ACHN (cell line): ENCODE data around the gene PAM.

Source experiments
- DNase-seq: peaks from one replicate; pipeline ENCODE4 v3.0.0-alpha.2; 2015
- in situ Hi-C: cut with HindIII; loops from 2 replicates; pipeline ENCODE4 v1.10.0; 2017; ENCODE audit warnings: low sequenced_read_pairs, low pct_ligation_motif_present, low pct_unique_long_range_greater_than_20kb

PAM gene

DNA sequence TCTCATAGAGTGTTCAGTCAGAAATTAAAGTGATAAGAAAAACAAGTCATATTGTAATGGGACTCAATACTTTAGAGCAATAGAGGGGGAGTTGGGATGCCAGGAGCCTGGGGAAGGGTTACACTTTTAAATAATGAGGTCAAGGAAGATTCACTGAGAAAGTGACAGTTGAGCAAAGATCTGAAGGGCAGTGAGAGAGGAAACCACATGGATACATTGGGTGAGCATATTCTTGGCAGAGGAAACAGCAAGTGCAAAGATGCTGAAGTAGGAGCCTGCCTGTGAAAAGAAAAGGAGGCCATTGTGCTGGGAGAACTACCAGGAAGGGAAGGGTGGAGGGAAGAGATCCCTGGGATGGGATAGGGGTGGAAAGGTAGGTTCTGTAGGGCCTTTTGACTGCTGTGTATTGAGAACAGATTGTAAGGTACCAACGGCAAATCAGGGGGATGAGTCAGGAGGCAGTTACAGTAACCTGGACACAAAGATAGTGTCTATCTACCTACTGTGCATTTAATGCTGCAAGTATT, 79.4 kb downstream of the PAM start:
- in situ Hi-C loops: no loop called here
- no peak for DNase-seq

DNA sequence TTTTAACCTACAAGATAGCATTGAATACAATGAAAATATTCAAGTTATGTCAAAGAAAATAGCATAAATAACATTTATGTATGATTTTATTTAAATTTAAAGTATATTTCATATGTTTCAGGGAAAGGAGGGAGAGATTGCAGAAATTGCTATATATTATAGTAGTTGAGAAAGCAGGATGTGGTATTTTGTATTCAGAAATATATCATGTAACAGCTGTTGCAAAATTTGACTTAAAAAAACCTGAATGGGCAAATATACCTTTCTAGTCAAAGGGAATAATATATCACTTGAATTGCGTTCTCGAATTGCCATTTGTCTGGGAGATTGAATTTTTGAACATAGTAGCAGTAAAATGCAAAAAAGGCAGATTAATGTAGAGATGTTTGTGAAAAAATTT, 80.6 kb downstream of the PAM start:
- in situ Hi-C loops: no loop called here
- DNase-seq: no peak

DNA sequence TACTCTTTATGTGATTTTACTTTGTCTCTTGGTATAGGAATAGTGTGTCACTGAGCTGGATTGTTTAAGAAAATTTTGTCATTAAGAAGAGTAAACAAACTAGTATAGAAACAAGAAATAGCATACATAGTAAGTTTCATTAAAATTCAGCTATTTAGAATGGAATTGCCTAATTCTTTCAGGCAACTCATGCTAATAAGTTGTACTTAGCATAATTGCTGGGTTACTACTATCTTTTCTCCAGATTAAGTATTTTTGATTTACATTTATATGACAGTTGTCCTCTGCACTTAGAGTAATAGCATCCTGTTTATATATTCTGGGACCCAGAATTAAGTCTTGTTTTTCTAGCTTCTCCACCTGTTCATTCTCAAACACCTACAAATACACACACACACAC, 85.9 kb downstream of the PAM start:
- in situ Hi-C loops: no loop called here
- DNase-seq: no peak

DNA sequence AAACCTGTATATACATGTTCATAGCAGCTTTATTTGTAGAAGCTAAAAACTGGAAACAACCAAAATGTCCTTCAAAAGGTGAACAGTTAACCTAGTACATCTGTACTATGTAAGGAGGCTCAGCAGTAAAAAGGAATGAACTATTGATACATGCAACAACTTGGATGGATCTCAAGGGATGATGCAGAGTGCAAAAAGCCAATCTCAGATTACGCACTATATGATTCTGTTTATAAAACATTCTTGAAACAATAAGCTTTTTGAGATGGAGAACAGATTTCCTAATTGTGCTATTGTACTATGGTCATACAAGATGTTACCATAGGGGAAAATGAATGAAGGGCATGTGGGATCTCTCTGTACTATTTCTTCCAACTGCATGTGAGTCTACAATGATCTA, 88.9 kb downstream of the PAM start:
- DNase-seq: no peak
- in situ Hi-C loops: no loop called here

DNA sequence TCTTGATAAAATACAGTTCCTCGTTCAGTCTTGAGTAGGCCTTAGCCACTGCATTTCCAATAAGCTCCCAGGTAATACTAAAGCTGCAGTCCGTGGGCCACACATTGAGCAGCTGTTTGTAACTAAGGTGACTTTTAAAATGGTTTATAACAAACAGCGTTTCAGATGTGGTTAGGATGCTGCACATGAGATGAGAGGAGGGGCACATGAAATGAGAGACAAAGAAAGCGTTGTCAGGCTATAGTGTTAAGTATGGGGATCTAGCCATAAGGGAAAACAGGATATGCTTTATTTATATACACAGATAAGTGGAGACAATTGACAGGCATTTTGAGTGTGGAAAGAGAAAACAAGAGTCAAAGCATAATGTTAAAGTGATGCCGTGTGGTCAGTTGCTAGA, 89.9 kb downstream of the PAM start:
- no peak for DNase-seq
- in situ Hi-C loops: no loop called here

DNA sequence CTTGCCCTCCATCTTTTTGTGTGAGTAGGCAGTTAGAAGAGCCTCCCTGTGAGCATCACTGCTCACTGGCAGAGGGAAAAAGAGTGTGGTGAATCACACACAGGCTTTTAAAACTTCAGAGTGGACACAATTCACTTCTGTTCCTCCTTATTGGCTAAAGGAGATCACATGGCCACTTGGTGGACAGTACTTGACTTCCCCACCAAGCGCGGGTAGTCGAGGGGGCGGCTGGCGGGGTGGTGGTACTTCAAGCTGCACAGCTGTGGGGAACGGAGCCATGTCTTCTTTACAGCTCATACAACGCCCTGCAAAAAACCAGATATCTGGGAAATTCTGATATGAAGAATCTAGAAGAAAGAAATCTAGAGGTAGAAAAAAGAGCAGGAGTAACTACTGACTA, 95.4 kb downstream of the PAM start:
- in situ Hi-C loops: no loop called here
- no peak for DNase-seq

DNA sequence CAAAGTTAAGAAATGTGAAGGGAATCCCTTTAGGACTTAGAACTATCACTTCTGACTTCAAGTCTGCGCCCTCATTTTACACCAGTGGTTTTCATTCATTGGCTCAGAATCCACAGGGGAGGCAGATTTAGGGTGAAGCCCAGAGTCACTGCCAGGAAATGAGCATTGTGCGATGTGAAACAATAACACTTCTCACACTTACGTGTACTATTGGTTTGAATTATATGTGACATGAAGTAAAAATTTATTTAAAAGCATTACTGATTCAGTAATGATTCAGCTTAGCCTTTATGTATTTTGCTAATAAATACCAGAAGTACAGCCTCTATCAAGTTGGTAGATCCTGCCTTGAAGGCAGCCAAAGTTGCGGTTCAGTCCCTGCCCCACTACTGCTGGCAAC, 98.6 kb downstream of the PAM start:
- no peak for DNase-seq
- in situ Hi-C loops: no loop called here

DNA sequence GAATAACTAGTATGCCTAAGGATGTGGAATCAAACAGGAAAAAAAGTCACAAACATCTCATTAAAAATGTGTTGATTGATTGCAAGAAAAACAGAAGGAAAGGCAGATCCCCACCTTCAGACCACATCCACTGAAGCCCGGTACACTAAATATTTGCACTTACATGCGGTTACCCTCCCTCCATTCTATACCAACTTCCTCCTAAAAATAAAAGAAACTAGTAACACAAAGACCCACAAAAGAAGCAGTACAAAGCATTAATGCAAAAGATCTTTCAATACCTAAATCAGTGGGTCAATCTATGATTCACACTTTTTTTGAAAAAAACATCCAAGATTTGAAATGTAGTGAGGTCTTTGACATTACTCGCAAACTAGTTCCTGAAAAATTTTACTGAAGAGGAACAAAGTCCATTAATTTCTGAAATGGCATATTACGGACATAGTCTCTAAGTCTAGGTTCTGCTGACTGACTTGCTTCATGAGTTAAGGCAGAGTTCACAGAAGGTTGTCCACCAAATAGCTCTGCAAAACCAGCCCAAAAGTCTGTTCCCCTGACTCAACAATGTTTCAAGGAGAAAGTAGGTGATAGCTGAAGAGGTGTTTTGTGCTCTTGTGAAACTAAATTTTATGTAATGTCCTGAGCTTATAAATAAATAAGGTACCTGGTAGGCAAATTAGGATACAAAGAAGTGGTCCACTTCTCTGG, 100.7 kb downstream of the PAM start:
- DNase-seq: no peak
- in situ Hi-C loops: no loop called here

DNA sequence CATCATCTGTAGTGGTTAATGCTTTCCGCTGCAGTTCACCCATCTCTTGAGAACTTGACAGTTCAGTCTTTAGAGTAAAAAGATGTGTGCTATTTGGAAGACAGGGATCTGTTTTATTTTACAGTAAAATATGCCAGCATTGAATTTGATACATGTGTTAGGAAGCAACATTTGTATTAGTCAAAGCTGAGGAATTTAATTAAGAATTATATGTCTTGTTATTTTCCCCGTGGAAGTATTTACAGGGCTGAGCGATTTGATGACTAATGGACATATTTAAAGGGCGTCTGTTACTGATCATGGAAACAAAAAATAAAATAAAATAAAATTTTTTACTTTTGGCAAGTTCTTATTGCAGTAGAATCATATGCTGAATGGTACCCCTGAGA, 101.3 kb downstream of the PAM start:
- DNase-seq: peak; percentile 13
- in situ Hi-C loops: no loop called here

DNA sequence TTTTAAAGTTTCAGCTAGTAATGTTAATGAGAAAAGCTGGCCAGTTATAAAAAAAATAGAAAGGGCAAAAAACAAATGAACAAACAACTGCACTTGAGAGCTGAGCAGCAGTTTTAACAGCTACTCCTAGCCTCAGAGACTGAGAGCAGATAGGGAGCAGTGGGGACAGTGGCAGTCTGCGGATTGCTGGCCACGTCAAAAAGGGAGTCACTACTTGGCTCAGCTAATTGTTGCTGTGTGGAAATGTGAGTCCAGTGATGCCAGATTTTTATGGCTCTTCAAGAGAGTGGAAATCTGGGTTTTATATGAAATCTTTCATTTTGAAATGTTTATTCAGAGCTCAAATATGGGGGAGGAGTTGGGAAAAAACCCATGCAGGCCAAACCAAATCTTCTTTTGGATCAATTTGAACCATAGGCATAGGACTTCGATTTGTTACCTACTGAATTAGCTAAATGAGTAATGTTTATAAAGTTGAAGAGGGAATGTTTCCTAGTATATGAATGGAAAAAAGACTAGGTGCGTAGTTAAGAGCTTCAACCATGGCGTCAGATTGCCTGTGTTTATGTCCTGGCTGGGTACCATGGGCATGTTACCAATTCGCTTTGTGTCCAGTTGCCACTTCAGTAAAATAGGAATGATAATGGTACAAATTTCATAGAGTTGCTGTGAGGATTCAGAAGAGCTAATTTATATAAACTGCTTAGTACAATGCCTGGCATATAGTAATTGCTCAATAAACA, 102.1 kb downstream of the PAM start:
- DNase-seq: no peak
- in situ Hi-C loops: no loop called here

DNA sequence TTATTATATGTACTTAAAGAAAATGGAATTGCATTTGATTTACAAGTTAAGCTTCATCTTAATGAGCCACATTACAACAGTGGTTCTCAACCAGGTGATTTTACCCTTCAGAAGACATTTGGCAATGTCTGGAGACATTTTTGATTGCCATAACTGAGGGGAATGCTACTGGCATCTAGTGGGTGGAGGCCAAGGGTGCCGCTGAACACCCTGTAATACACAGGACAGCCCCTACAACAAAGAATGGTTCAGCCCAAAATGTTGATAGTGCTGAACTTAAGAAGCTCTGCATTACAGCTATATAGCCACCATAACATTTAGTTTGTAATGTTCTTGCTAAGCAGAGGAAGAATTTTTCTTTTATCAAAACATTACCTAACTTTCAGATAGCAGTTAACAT, 103.1 kb downstream of the PAM start:
- no peak for DNase-seq
- in situ Hi-C loops: no loop called here

DNA sequence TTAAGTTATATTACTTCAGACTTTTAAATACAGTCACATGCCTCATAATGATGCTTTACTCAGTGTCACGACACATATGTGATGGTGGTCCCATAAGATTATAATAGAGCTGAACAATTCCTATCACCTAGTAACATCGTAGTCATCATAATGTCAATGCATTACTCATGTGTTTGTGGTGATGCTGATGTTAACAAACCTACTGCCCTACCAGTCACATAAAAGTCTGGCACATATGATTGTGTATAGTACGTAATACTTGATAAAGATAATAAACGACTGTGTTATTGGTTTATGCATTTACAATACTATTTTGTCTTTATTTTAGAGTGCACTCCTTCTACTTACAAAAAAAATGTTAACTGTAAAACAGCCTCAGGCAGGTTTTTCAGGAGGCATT, 103.7 kb downstream of the PAM start:
- in situ Hi-C loops: no loop called here
- DNase-seq: no peak

DNA sequence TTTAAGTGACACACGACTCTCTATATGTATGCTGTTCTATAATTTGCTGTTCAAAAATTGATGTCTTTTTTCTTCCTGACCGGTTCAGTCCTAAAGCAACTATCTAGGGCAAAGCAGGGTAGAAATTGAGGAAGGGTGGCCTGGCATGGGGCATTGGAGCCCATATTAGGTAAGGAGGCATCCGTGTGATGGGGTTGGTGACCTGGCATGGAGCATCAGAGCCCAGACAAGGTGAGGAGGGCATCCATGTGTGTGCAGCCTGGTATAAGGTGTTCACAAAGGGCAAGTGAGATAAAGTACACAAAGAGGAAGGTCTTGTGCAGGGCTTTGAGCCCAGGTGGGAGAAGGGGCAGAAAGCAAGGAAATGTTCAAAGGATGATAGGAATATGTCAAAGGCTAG, 104.9 kb downstream of the PAM start:
- no peak for DNase-seq
- in situ Hi-C loops: no loop called here

DNA sequence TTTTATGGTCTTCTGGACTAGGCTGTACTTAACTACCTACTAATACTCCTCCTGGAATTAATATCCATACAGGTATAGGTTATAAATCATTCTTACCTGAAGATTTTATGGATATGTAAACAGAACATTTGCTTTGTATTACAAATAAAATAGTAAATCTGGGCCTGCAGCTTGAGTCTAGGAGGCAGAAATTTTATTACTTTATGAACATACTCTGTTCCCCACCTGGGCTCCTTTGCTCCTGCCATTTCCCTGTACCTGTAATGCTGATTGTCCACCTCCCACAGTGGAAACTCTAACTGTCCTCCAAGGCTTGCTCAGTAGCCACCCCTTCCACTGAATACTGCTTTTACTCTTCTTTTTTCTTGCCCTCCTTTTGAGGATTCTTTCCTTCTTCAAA, 108.0 kb downstream of the PAM start:
- DNase-seq: no peak
- in situ Hi-C loops: no loop called here

DNA sequence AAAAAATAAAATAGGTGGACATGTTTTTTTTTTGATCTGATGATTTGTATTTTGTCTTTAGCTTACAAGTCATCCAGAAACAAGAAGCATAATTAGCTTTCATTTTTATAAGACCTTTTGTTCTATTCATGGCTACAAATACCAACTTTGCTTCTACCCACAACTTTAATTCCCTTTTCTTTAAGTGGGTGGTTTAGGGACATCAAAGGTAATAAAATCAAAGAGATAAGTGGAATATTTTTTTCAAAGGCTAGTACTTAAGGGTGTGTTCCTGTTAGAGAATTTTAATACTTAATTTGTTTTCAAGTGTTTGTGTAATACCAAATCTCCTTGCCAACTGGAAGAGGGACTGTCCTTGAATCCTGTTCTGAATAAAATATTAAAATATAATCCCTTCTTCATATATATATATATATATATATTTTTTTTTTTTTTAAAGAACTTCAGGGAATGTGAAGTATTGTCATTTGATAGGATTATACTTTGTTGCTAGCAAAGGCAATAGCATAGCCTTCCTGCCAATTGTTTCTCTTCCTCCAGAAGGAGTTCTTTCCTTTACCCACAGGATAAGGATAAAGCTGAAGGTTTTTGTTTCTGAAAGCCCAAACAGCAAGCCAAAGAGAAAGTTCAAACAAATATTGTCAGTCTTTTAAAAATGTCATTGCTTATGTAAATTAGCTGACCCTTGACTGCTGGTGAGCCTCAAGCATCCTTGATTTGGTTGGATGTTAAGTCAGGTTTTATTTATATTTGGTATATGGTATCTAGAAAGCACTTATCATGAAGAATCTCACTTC, 108.9 kb downstream of the PAM start:
- DNase-seq: no peak
- in situ Hi-C loops: no loop called here

DNA sequence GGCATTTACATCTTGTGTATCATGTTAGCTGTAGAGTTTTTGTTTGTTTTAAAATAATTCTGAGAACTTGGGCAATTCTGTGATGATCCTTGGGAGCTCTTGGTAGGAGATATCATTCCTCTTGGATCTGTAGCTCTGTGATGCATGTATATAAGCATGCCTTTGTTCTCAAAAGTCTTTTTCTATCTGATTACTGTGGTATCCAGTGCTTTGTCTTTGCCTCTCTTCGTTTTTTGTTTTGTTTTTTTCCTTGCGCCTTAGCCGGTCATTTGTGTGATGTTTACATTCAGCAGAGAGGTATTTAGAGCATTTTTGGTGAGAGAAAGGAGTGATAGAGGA, 110.0 kb downstream of the PAM start:
- in situ Hi-C loops: no loop called here
- no peak for DNase-seq

DNA sequence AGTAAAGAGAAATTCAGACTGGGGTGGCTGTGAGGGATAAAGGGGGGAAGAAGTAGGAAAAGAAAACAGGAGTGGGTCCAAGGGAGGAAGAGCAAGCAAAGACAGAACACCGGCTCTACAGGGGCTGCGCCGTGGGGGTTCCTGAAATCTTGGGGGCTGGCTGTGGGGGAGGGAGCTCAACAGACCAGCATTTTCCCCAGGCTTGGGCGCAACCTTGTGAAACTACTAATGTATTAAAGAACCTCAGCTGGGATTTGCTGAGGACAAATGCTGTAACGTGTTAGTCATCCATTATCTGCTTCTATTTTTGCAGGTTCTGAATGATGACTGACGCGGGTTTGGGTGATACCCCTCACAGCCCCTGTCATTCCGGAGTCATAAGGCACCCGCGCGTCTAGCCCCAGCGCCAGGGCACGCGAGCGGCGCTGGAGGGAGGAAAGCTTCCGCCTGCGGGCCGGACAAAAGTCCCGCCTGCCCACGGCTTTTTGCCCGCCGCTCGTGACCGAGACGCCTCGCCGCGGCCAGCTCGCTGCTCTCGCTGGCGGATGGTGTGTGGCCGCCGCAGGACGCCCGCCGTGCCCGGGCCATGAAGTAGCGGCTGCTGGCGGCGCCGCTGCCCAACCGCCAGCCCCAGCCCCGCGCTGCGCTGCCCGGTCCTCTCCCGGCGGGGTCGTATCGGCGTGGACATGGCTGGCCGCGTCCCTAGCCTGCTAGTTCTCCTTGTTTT, 110.6 kb downstream of the PAM start:
- in situ Hi-C loops: no loop called here
- peak; percentile 59 for DNase-seq

DNA sequence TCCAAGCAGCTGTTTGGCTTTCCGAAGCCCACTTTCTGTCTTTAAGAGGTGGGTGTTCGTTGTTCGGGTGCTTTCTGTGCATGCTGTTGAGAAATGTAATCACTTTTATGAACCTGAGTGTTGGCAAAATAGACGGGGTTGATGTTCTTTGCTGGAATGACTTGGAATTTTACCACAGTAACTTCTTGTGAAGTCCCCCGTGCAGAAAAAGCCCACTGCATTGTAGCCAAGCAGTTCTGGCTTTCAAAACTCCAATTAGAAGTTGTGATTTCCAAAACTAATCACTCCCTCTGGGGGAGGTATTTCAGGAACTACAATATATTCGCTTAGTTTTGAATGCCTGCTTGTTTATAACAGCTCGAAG, 111.1 kb downstream of the PAM start:
- DNase-seq: no peak
- in situ Hi-C loops: no loop called here

DNA sequence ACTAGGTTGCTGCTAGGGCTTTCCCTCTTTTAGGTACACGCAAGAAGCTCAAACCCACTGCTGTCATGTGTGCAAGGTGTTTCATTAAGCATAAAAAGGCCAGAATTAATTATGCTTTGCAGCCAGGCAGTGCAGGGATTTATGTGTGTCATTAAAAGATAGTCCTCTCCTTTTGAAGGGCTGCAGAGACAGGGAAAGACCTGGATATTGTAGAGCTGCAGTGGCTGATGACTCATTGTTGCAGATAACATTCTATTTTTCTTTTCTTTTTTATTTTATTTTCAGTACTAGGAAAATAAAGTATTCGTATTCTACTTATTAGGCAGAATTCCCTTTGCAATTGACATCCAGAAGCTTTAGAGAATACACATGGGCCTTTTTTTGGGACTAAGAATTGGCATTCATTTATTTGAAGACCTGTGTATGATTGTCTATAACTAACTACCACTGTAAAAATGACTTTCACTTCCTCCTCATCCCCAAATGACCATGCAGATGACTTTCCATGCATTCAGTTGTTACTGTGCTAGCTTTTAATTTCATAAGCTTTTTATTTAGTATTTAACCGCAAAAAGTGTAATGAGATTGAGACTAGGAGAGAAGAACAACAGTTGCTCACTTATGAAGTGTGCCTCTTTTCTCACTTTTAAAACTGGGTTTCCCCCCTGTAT, 113.0 kb downstream of the PAM start:
- no peak for DNase-seq
- in situ Hi-C loops: no loop called here
